Stomach (tissue), 9 donors: ENCODE data around the gene TMEM8B. TPM values are rescaled to one million over a fixed set of nuclear protein-coding genes. Genes with fewer than 3 reads are reported as not detected.

ENCODE experiments used
- DNase-seq, 2 donors: peaks; one replicate each; pipeline versions ENCODE4 v3.0.0 to v3.0.0-alpha.2; 2013 to 2019
- H3K27ac ChIP-seq, 5 donors: fragments of 200-600 bp in 4 of 5; sonication (generic) in 4 of 5; one replicate each; pipeline ENCODE4 v1.5.1; 2013 to 2019; ENCODE audit warnings: mild to moderate bottlenecking in 1 of 5, moderate library complexity in 1 of 5
- H3K27me3 ChIP-seq, 3 donors: fragments of 200-600 bp; sonication (generic); one replicate each; pipeline ENCODE4 v1.5.1; 2017 to 2019; ENCODE audit warnings: mixed run types in 1 of 3
- H3K36me3 ChIP-seq, 4 donors: fragments of 200-600 bp; sonication (generic); 1 replicate in 3 of 4; 2 replicates in 1 of 4; pipeline ENCODE4 v1.5.1; 2016 to 2019
- H3K4me1 ChIP-seq, 4 donors: fragments of 200-600 bp; sonication (generic); one replicate each; pipeline ENCODE4 v1.5.1; 2016 to 2019
- H3K4me3 ChIP-seq, 4 donors: fragments of 200-600 bp; sonication (generic) in 3 of 4; one replicate each; pipeline ENCODE4 v1.5.1; 2016 to 2019; ENCODE audit warnings: mild to moderate bottlenecking in 1 of 4
- H3K9me3 ChIP-seq, 4 donors: fragments of 200-600 bp; sonication (generic); one replicate each; pipeline ENCODE4 v1.5.1; 2016 to 2019
- CTCF ChIP-seq, 7 experiments: fragments of 450-650 bp in 4 of 7; fragments of 200-600 bp in 3 of 7; sonication (generic) in 3 of 7; IDR thresholded peaks; one replicate each; pipeline ENCODE4 v1.5.1; 2016 to 2019; ENCODE audit warnings: antibody characterized with exemption in 7 of 7, control low read depth in 2 of 7, mild to moderate bottlenecking in 1 of 7
- EP300 ChIP-seq: sonication (generic); formaldehyde crosslinking; IDR thresholded peaks from one replicate; pipeline ENCODE4 v1.6.1; 2017; ENCODE audit warnings: antibody characterized with exemption
- POLR2A ChIP-seq, 4 donors: fragments of 450-650 bp; IDR thresholded peaks; one replicate each; pipeline ENCODE4 v1.6.1; 2016; ENCODE audit warnings: antibody characterized with exemption in 4 of 4, control low read depth in 2 of 4, mild to moderate bottlenecking in 1 of 4, moderate library complexity in 1 of 4
- POLR2AphosphoS5 ChIP-seq, 3 donors: sonication (generic); formaldehyde crosslinking; IDR thresholded peaks; one replicate each; pipeline ENCODE4 v1.6.1; 2016; ENCODE audit warnings: antibody characterized with exemption in 3 of 3
- WGBS, 5 donors: extraction: QIAGEN DNeasy Blood & Tissue Kit in 3 of 5; methylation state at CpG; one replicate each; pipeline versions ENCODE4 v1.1.5 to v1.1.7; 2013 to 2018; 5-methylcytosine and 5-hydroxymethylcytosine counted together
- intact Hi-C: fragments of 100-400 bp; cut with DNase I; formaldehyde crosslinking; loops from one replicate; pipeline ENCODE4 v1.15.1; 2023; ENCODE audit warnings: low total_unique reads
- polyA plus RNA-seq, 3 donors: library from polyadenylated mRNA; stranded (reverse); fragments of 200-250 nt; gene quantifications; one replicate each; pipeline ENCODE4 v1.2.3, GENCODE V29; 2013
- total RNA-seq, 5 donors: library from RNA; depleted of rRNA; stranded (reverse); fragments of >200 nt; gene quantifications; one replicate each; pipeline versions ENCODE4 v1.1.0 to v1.2.3, GENCODE V29; 2014 to 2016
- donor health status: healthy with polysubstance abuse.
- donor health status: Bipolar disorder and iron deficiency.
- donor health status: healthy.

TMEM8B gene
- total and polyA plus RNA-seq, 8 donors: 4.6 to 81.4 (median 8.1) TPM

- Histone ChIP-seq H3K4me3 (peak overlapping the region; percentile 61 to 90 (median 78)), H3K27me3 (no peaks in the 10 kb centered on the region), H3K4me1 (peaks cover 41 to 69% (median 63%) of the 10 kb centered on the region in 4 donors), H3K36me3 (peaks cover 0 to under 1% (median 0%) of the 10 kb centered on the region in 4 donors), H3K9me3 (no peaks in the 10 kb centered on the region), H3K27ac (peak overlapping the region; percentile 95 to 100 (median 98))
- WGBS, 5 donors: 23 to 34% (median 26%) methylated on average over 2 of the region's 2 CpGs
- TF ChIP-seq POLR2AphosphoS5 (IDR thresholded peaks at IDR 0.05): no peak
- TF ChIP-seq CTCF (IDR thresholded peaks at IDR 0.05): no peak
- TF ChIP-seq POLR2A (IDR thresholded peaks at IDR 0.05): no peak
- no peak for TF ChIP-seq EP300
- no peak for DNase-seq
- intact Hi-C loops: no loop called here
Measured at GRCh38 chr9:35829764-35830096, 702 bp downstream of the TMEM8B start.

- Histone ChIP-seq H3K36me3 (peaks cover 0 to 6% (median 2%) of the 10 kb centered on the region in 4 donors), H3K9me3 (no peaks in the 10 kb centered on the region), H3K27ac (peak overlapping the region in 3 of 5 donors; percentile 1 to 100 (median 95)), H3K27me3 (no peaks in the 10 kb centered on the region), H3K4me1 (peaks cover 46 to 81% (median 74%) of the 10 kb centered on the region in 4 donors), H3K4me3 (no peak overlapping the region)
- DNase-seq: no peak
- TF ChIP-seq EP300: no peak
- no peak for TF ChIP-seq POLR2AphosphoS5 (IDR thresholded peaks at IDR 0.05)
- no peak for TF ChIP-seq CTCF (IDR thresholded peaks at IDR 0.05)
- TF ChIP-seq POLR2A (IDR thresholded peaks at IDR 0.05): no peak
- 69 to 77% (median 72%) methylated on average over 4 of the region's 4 CpGs for WGBS, 5 donors
- intact Hi-C loops: no loop called here
Measured at GRCh38 chr9:35831040-35831439, 2.0 kb downstream of the TMEM8B start.

- H3K36me3 ChIP-seq: peaks cover 0 to 6% (median 2%) of the 10 kb centered on the region in 4 donors
- DNase-seq: peak; percentile 59 to 78
- 40 to 63% (median 46%) methylated on average over 5 of the region's 5 CpGs for WGBS, 5 donors
- intact Hi-C loops: no loop called here
- H3K4me3 ChIP-seq: no peak overlapping the region
- no peaks in the 10 kb centered on the region for H3K27me3 ChIP-seq
- H3K27ac ChIP-seq: peak overlapping the region; percentile 80 to 93 (median 86)
- TF ChIP-seq CTCF (IDR thresholded peaks at IDR 0.05) (no peak), POLR2AphosphoS5 (IDR thresholded peaks at IDR 0.05) (peak in 1 of 3 donors; percentile 51), POLR2A (IDR thresholded peaks at IDR 0.05) (no peak), EP300 (no peak)
- peaks cover 46 to 79% (median 71%) of the 10 kb centered on the region in 4 donors for H3K4me1 ChIP-seq
- no peaks in the 10 kb centered on the region for H3K9me3 ChIP-seq
Measured at GRCh38 chr9:35832814-35833213, 3.8 kb downstream of the TMEM8B start.

- TF ChIP-seq CTCF (IDR thresholded peaks at IDR 0.05) (no peak), POLR2A (IDR thresholded peaks at IDR 0.05) (no peak), POLR2AphosphoS5 (IDR thresholded peaks at IDR 0.05) (no peak), EP300 (no peak)
- H3K27ac ChIP-seq: peak overlapping the region; percentile 74 to 93 (median 83)
- DNase-seq: no peak
- WGBS, 5 donors: 56 to 68% (median 64%) methylated on average over 14 of the region's 14 CpGs
- H3K4me3 ChIP-seq: no peak overlapping the region
- peaks cover 41 to 69% (median 65%) of the 10 kb centered on the region in 4 donors for H3K4me1 ChIP-seq
- peaks cover 0 to 6% (median 2%) of the 10 kb centered on the region in 4 donors for H3K36me3 ChIP-seq
- peaks cover 0 to 2% (median 0%) of the 10 kb centered on the region in 3 donors for H3K27me3 ChIP-seq
- intact Hi-C loops: no loop called here
- H3K9me3 ChIP-seq: no peaks in the 10 kb centered on the region
Measured at GRCh38 chr9:35834260-35835215, 5.5 kb downstream of the TMEM8B start.
